ENCODE measurements around the gene DUT. TPM values are rescaled to one million over a fixed set of nuclear protein-coding genes. Genes with fewer than 3 reads are reported as not detected.
A peak's percentile ranks its signal among the peaks of the same experiment; 100 is the strongest.

DUT gene
- total and polyA plus RNA-seq, 2 of the 8 experiments (the other 6 are each of a cell fraction or from before 2014, with no cell fraction given), result 71.5 to 246 TPM

DNA sequence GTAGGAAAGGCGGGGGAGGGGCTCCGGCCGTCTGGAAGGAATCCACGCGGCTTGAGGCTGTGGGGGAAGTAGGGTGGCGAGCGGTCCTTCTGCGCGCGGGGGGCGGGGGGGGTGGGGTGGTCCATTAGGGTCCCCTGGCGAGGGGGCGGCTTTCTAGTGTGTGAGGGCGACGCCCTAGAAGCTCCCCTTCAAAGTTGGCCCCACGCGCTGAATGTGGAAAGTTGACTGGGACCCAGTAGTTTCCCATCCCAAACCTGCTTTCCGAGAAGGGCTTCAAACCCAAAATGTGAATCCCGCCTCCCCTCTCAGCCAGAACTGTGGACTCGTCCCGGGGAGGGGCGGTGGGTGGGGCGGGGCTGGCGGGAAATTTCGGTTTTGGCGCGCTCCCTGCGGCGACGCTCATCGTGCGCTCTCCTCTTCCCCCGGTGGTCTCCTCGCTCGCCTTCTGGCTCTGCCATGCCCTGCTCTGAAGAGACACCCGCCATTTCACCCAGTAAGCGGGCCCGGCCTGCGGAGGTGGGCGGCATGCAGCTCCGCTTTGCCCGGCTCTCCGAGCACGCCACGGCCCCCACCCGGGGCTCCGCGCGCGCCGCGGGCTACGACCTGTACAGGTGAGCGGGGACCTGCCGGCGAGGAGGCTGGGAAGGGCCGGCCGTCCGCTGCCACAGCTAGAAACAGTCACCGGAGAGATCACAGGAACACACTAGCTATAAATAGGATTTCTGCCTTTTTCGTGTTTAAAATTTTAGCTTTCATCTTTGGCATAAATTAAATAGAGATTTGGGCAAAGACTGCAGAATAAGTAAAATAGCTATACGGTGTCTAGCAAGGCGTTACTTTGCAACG, 790 bp downstream of the DUT start (continued):
- TF ChIP-seq, protein P1, sequence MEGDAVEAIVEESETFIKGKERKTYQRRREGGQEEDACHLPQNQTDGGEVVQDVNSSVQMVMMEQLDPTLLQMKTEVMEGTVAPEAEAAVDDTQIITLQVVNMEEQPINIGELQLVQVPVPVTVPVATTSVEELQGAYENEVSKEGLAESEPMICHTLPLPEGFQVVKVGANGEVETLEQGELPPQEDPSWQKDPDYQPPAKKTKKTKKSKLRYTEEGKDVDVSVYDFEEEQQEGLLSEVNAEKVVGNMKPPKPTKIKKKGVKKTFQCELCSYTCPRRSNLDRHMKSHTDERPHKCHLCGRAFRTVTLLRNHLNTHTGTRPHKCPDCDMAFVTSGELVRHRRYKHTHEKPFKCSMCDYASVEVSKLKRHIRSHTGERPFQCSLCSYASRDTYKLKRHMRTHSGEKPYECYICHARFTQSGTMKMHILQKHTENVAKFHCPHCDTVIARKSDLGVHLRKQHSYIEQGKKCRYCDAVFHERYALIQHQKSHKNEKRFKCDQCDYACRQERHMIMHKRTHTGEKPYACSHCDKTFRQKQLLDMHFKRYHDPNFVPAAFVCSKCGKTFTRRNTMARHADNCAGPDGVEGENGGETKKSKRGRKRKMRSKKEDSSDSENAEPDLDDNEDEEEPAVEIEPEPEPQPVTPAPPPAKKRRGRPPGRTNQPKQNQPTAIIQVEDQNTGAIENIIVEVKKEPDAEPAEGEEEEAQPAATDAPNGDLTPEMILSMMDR (IDR thresholded peaks at IDR 0.05; ENCODE audit: control extremely low read depth in 1 of 3, insufficient read depth in 1 of 3, low read depth in 1 of 3, low read length in 3 of 3), result no peak
- TF ChIP-seq PHF8 (conservative IDR thresholded peaks at IDR 0.05; ENCODE audit: low read depth, low read length), result peak; percentile 41
- TF ChIP-seq, protein P2, sequence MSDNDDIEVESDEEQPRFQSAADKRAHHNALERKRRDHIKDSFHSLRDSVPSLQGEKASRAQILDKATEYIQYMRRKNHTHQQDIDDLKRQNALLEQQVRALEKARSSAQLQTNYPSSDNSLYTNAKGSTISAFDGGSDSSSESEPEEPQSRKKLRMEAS (IDR thresholded peaks at IDR 0.05), result peak; percentile 68
- no peak for TF ChIP-seq RFX5 (IDR thresholded peaks at IDR 0.05; ENCODE audit: borderline replicate concordance, low read depth, low read length)
- peak; percentile 42; the same call in 1 of the 2 replicates for TF ChIP-seq TBP (IDR thresholded peaks at IDR 0.05; ENCODE audit: low read depth, low read length)
- TF ChIP-seq, protein P3, sequence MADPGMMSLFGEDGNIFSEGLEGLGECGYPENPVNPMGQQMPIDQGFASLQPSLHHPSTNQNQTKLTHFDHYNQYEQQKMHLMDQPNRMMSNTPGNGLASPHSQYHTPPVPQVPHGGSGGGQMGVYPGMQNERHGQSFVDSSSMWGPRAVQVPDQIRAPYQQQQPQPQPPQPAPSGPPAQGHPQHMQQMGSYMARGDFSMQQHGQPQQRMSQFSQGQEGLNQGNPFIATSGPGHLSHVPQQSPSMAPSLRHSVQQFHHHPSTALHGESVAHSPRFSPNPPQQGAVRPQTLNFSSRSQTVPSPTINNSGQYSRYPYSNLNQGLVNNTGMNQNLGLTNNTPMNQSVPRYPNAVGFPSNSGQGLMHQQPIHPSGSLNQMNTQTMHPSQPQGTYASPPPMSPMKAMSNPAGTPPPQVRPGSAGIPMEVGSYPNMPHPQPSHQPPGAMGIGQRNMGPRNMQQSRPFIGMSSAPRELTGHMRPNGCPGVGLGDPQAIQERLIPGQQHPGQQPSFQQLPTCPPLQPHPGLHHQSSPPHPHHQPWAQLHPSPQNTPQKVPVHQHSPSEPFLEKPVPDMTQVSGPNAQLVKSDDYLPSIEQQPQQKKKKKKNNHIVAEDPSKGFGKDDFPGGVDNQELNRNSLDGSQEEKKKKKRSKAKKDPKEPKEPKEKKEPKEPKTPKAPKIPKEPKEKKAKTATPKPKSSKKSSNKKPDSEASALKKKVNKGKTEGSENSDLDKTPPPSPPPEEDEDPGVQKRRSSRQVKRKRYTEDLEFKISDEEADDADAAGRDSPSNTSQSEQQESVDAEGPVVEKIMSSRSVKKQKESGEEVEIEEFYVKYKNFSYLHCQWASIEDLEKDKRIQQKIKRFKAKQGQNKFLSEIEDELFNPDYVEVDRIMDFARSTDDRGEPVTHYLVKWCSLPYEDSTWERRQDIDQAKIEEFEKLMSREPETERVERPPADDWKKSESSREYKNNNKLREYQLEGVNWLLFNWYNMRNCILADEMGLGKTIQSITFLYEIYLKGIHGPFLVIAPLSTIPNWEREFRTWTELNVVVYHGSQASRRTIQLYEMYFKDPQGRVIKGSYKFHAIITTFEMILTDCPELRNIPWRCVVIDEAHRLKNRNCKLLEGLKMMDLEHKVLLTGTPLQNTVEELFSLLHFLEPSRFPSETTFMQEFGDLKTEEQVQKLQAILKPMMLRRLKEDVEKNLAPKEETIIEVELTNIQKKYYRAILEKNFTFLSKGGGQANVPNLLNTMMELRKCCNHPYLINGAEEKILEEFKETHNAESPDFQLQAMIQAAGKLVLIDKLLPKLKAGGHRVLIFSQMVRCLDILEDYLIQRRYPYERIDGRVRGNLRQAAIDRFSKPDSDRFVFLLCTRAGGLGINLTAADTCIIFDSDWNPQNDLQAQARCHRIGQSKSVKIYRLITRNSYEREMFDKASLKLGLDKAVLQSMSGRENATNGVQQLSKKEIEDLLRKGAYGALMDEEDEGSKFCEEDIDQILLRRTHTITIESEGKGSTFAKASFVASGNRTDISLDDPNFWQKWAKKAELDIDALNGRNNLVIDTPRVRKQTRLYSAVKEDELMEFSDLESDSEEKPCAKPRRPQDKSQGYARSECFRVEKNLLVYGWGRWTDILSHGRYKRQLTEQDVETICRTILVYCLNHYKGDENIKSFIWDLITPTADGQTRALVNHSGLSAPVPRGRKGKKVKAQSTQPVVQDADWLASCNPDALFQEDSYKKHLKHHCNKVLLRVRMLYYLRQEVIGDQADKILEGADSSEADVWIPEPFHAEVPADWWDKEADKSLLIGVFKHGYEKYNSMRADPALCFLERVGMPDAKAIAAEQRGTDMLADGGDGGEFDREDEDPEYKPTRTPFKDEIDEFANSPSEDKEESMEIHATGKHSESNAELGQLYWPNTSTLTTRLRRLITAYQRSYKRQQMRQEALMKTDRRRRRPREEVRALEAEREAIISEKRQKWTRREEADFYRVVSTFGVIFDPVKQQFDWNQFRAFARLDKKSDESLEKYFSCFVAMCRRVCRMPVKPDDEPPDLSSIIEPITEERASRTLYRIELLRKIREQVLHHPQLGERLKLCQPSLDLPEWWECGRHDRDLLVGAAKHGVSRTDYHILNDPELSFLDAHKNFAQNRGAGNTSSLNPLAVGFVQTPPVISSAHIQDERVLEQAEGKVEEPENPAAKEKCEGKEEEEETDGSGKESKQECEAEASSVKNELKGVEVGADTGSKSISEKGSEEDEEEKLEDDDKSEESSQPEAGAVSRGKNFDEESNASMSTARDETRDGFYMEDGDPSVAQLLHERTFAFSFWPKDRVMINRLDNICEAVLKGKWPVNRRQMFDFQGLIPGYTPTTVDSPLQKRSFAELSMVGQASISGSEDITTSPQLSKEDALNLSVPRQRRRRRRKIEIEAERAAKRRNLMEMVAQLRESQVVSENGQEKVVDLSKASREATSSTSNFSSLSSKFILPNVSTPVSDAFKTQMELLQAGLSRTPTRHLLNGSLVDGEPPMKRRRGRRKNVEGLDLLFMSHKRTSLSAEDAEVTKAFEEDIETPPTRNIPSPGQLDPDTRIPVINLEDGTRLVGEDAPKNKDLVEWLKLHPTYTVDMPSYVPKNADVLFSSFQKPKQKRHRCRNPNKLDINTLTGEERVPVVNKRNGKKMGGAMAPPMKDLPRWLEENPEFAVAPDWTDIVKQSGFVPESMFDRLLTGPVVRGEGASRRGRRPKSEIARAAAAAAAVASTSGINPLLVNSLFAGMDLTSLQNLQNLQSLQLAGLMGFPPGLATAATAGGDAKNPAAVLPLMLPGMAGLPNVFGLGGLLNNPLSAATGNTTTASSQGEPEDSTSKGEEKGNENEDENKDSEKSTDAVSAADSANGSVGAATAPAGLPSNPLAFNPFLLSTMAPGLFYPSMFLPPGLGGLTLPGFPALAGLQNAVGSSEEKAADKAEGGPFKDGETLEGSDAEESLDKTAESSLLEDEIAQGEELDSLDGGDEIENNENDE (IDR thresholded peaks at IDR 0.05; ENCODE audit: insufficient replicate concordance, low read length), result no peak

Data from H1 (cell line).